Measurements from ENCODE around the gene ADARB2.

The ADARB2 gene

DNA sequence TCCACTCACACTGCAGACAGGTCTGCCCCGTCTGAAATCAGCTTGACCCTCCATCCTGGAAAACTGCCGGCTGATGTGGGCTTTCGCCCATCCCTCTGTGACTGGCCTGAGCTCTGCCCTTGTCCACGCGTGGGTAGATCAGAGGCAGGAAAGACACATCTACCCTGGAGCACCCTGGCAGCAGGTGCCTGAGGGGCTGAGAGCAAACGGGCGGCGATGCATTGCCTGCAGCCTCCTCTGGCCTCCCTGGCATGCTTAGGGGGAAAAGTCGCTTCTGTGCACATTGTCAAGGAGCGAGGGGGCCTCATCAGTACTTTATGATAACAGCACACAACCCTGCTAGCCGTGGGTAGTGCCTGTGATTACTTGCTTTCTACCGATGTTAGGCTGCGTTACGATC, 109.4 kb downstream of the ADARB2 start:
- TF ChIP-seq FOXP2 (optimal IDR thresholded peaks at IDR 0.05; ENCODE audit: borderline replicate concordance, extremely low read depth, extremely low read length, insufficient read depth): no peak
- no peak for TF ChIP-seq POLR2AphosphoS5 (IDR thresholded peaks at IDR 0.05; ENCODE audit: low read depth, low read length)
- TF ChIP-seq TAF1 (IDR thresholded peaks at IDR 0.05; ENCODE audit: borderline replicate concordance, insufficient read depth, low read length): no peak
- TF ChIP-seq, protein P1, sequence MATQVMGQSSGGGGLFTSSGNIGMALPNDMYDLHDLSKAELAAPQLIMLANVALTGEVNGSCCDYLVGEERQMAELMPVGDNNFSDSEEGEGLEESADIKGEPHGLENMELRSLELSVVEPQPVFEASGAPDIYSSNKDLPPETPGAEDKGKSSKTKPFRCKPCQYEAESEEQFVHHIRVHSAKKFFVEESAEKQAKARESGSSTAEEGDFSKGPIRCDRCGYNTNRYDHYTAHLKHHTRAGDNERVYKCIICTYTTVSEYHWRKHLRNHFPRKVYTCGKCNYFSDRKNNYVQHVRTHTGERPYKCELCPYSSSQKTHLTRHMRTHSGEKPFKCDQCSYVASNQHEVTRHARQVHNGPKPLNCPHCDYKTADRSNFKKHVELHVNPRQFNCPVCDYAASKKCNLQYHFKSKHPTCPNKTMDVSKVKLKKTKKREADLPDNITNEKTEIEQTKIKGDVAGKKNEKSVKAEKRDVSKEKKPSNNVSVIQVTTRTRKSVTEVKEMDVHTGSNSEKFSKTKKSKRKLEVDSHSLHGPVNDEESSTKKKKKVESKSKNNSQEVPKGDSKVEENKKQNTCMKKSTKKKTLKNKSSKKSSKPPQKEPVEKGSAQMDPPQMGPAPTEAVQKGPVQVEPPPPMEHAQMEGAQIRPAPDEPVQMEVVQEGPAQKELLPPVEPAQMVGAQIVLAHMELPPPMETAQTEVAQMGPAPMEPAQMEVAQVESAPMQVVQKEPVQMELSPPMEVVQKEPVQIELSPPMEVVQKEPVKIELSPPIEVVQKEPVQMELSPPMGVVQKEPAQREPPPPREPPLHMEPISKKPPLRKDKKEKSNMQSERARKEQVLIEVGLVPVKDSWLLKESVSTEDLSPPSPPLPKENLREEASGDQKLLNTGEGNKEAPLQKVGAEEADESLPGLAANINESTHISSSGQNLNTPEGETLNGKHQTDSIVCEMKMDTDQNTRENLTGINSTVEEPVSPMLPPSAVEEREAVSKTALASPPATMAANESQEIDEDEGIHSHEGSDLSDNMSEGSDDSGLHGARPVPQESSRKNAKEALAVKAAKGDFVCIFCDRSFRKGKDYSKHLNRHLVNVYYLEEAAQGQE (IDR thresholded peaks at IDR 0.05; ENCODE audit: insufficient read depth in 1 of 2, low read depth in 2 of 2, low read length in 2 of 2): no peak
- TF ChIP-seq SIN3A (IDR thresholded peaks at IDR 0.05; ENCODE audit: borderline replicate concordance, insufficient read depth, low read length): no peak

DNA sequence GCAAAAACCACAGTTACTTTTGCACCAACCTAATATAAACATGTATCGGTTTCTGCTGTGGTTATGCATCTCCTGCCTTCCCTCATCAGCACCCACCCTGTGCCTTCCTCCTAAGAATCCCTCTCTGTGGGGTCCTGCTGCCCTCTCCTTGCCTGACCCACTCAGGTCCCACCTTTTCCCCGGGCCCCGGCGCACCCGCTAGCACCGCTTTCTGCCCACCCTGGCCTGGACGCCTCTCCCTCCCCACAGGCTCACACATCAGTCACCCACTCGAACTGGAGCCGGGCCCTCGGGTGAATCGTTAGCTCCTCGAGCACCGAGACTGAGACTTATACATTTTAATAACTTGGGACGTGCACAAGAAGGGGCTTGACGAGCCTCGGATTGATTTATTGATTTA, 110.5 kb downstream of the ADARB2 start:
- TF ChIP-seq FOXP2 (optimal IDR thresholded peaks at IDR 0.05; ENCODE audit: borderline replicate concordance, extremely low read depth, extremely low read length, insufficient read depth) (no peak), POLR2AphosphoS5 (IDR thresholded peaks at IDR 0.05; ENCODE audit: low read depth, low read length) (no peak), SIN3A (IDR thresholded peaks at IDR 0.05; ENCODE audit: borderline replicate concordance, insufficient read depth, low read length) (no peak), TAF1 (IDR thresholded peaks at IDR 0.05; ENCODE audit: borderline replicate concordance, insufficient read depth, low read length) (no peak)
- TF ChIP-seq, protein P1 (IDR thresholded peaks at IDR 0.05; ENCODE audit: insufficient read depth in 1 of 2, low read depth in 2 of 2, low read length in 2 of 2): no peak

DNA sequence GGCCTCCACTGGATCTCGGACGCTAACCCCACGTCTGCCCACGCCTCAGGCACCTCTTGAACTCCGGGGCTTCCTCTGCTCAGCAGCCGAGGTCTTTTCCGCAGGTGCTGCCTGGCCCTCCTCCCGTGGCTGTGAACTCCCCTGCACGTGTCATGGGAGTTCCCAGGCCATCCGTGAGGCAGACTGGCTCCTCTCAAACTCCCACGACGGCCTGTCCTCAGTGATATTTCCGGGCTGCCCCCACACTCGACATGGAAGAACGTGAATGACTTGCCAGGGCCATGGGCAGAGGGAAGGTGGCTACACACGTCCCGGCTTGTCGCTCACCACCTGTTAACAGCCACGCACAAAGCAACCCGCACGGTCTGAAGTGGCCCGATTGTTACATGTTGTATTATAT, 110.9 kb downstream of the ADARB2 start:
- no peak for TF ChIP-seq SIN3A (IDR thresholded peaks at IDR 0.05; ENCODE audit: borderline replicate concordance, insufficient read depth, low read length)
- TF ChIP-seq, protein P1 (IDR thresholded peaks at IDR 0.05; ENCODE audit: insufficient read depth in 1 of 2, low read depth in 2 of 2, low read length in 2 of 2): no peak
- no peak for TF ChIP-seq POLR2AphosphoS5 (IDR thresholded peaks at IDR 0.05; ENCODE audit: low read depth, low read length)
- TF ChIP-seq TAF1 (IDR thresholded peaks at IDR 0.05; ENCODE audit: borderline replicate concordance, insufficient read depth, low read length): no peak
- no peak for TF ChIP-seq FOXP2 (optimal IDR thresholded peaks at IDR 0.05; ENCODE audit: borderline replicate concordance, extremely low read depth, extremely low read length, insufficient read depth)

DNA sequence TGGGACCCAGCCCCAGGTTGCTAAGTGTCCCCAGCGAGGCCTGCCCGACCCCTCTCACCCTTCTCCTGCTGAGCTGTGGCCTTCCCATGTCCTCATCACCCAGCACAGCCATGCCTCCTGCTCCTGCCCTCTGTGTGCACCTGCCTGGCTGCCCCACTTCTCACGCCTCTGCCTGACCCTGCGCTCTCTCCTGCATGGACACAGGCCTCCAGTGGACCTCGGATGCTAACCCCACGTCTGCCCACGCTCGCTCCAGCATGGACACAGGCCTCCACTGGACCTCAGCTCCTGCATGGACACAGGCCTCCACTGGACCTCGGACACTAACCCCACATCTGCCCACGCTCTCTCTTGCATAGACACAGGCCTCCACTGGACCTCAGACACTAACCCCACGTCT, 111.6 kb downstream of the ADARB2 start:
- TF ChIP-seq TAF1 (IDR thresholded peaks at IDR 0.05; ENCODE audit: borderline replicate concordance, insufficient read depth, low read length) (no peak), FOXP2 (optimal IDR thresholded peaks at IDR 0.05; ENCODE audit: borderline replicate concordance, extremely low read depth, extremely low read length, insufficient read depth) (no peak), POLR2AphosphoS5 (IDR thresholded peaks at IDR 0.05; ENCODE audit: low read depth, low read length) (no peak), SIN3A (IDR thresholded peaks at IDR 0.05; ENCODE audit: borderline replicate concordance, insufficient read depth, low read length) (no peak)
- TF ChIP-seq, protein P1 (IDR thresholded peaks at IDR 0.05; ENCODE audit: insufficient read depth in 1 of 2, low read depth in 2 of 2, low read length in 2 of 2): no peak

DNA sequence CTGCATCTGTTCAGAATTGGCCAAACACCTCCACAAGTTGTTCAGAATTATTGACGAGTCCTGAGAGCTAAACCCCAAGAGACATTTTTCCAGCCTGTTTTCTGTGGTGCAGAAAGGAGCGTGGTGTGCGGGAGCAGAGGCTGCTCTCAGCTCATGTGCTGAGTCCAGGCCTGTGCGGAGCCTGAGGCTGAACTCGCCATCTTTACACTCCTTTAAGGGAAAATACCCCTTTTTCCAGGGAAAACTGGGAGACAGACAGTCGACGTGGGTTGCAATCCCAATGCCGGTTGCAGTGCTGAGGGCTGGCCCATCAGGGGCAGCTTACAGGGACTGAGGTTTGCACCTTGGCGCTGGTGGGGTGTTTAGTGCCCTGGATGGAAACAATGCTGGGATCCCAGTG, 112.2 kb downstream of the ADARB2 start:
- TF ChIP-seq POLR2AphosphoS5 (IDR thresholded peaks at IDR 0.05; ENCODE audit: low read depth, low read length): no peak
- no peak for TF ChIP-seq SIN3A (IDR thresholded peaks at IDR 0.05; ENCODE audit: borderline replicate concordance, insufficient read depth, low read length)
- TF ChIP-seq, protein P1 (IDR thresholded peaks at IDR 0.05; ENCODE audit: insufficient read depth in 1 of 2, low read depth in 2 of 2, low read length in 2 of 2): no peak
- TF ChIP-seq FOXP2 (optimal IDR thresholded peaks at IDR 0.05; ENCODE audit: borderline replicate concordance, extremely low read depth, extremely low read length, insufficient read depth): no peak
- TF ChIP-seq TAF1 (IDR thresholded peaks at IDR 0.05; ENCODE audit: borderline replicate concordance, insufficient read depth, low read length): no peak
